GM19035 (cell line): ENCODE measurements around the gene RPS4Y2.

Experiments
- ATAC-seq: cut with Tn5 transposase; IDR thresholded peaks from one replicate; pipeline ENCODE4 v1.9.1; 2021; ENCODE audit not compliant: unreplicated experiment

RPS4Y2 gene

GRCh38 chrY:20755808-20756207 is at the start of gene RPS4Y2:
Gene RPS4Y2, plus strand, starts transcription at chrY:20756108. Its CDS starts 56 bp downstream, at chrY:20756164.
- no peak for ATAC-seq

GRCh38 chrY:20714391-20714790 is 41.5 kb upstream of the RPS4Y2 start:
- ATAC-seq = no peak

GRCh38 chrY:20726184-20726907 is 29.6 kb upstream of the RPS4Y2 start:
- ATAC-seq = peak; percentile 84

GRCh38 chrY:20735200-20735599 is 20.7 kb upstream of the RPS4Y2 start:
- peak; percentile 96 for ATAC-seq

GRCh38 chrY:20739806-20740205 is 16.1 kb upstream of the RPS4Y2 start:
- ATAC-seq = no peak

GRCh38 chrY:20740609-20741008 is 15.3 kb upstream of the RPS4Y2 start:
- no peak for ATAC-seq

- ATAC-seq = no peak
Measured at GRCh38 chrY:20745060-20745459, 10.8 kb upstream of the RPS4Y2 start.

- no peak for ATAC-seq
Measured at GRCh38 chrY:20746919-20747318, 9.0 kb upstream of the RPS4Y2 start.

- ATAC-seq = no peak
Measured at GRCh38 chrY:20763869-20764268, 8.0 kb downstream of the RPS4Y2 start.

GRCh38 chrY:20765117-20765516 is 9.2 kb downstream of the RPS4Y2 start:
- no peak for ATAC-seq

GRCh38 chrY:20770755-20771154 is 14.8 kb downstream of the RPS4Y2 start:
- no peak for ATAC-seq

- no peak for ATAC-seq
Measured at GRCh38 chrY:20776104-20776503, 20.2 kb downstream of the RPS4Y2 start.

GRCh38 chrY:20780104-20780654 is 24.3 kb downstream of the RPS4Y2 start:
- ATAC-seq = no peak

- ATAC-seq = no peak
Measured at GRCh38 chrY:20780776-20781175, 24.9 kb downstream of the RPS4Y2 start.

GRCh38 chrY:20781408-20781807 is 25.5 kb downstream of the RPS4Y2 start:
- ATAC-seq = no peak

- ATAC-seq = no peak
Measured at GRCh38 chrY:20784965-20785364, 29.1 kb downstream of the RPS4Y2 start.

GRCh38 chrY:20787076-20787475 is 31.2 kb downstream of the RPS4Y2 start:
- no peak for ATAC-seq

GRCh38 chrY:20798351-20799049 is 42.6 kb downstream of the RPS4Y2 start:
- ATAC-seq = peak; percentile 91

GRCh38 chrY:20802659-20803058 is 46.8 kb downstream of the RPS4Y2 start:
- no peak for ATAC-seq

GRCh38 chrY:20806243-20806642 is 50.3 kb downstream of the RPS4Y2 start:
- ATAC-seq = no peak

- no peak for ATAC-seq
Measured at GRCh38 chrY:20813459-20813858, 57.6 kb downstream of the RPS4Y2 start.

- ATAC-seq = no peak
Measured at GRCh38 chrY:20814794-20815193, 58.9 kb downstream of the RPS4Y2 start.
